ENCODE measurements around the gene LENEP. TPM values are rescaled to one million over a fixed set of nuclear protein-coding genes. Genes with fewer than 3 reads are reported as not detected.

LENEP gene
- total and polyA plus RNA-seq, 2 donors (not counting 1 experiment from before 2014, with no cell fraction given) = not detected

DNA sequence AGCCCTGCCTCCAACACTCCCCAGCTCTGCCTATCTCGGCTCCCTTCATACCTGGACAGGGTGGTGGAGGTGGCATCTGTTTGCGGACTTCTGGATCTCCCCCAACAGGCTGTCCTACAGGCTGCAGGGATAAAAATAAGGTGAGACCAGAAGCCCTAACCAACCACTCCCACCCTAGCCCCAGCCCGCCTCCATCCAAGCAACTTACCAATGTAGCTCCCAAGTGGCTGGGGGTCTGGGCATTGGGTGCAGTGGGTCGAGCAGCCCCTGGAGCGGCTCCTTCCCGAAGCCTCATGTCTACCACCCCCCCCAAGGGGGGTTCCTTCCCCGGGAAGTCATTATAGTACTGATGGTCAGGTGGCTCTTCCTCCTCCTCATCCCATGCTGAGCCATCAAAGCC lies 27.3 kb upstream of the LENEP start:
- H3K9ac ChIP-seq (ENCODE audit: insufficient read depth, low read length) = no peak overlapping the region
- TF ChIP-seq, protein P1, sequence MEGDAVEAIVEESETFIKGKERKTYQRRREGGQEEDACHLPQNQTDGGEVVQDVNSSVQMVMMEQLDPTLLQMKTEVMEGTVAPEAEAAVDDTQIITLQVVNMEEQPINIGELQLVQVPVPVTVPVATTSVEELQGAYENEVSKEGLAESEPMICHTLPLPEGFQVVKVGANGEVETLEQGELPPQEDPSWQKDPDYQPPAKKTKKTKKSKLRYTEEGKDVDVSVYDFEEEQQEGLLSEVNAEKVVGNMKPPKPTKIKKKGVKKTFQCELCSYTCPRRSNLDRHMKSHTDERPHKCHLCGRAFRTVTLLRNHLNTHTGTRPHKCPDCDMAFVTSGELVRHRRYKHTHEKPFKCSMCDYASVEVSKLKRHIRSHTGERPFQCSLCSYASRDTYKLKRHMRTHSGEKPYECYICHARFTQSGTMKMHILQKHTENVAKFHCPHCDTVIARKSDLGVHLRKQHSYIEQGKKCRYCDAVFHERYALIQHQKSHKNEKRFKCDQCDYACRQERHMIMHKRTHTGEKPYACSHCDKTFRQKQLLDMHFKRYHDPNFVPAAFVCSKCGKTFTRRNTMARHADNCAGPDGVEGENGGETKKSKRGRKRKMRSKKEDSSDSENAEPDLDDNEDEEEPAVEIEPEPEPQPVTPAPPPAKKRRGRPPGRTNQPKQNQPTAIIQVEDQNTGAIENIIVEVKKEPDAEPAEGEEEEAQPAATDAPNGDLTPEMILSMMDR (conservative IDR thresholded peaks at IDR 0.05 in 1 of 2, IDR thresholded peaks at IDR 0.05 in 1 of 2; ENCODE audit: low read depth in 1 of 2, low read length in 2 of 2) = no peak
- no peak for TF ChIP-seq EZH2 (IDR thresholded peaks at IDR 0.05; ENCODE audit: low read length, missing control alignments)
- no peaks in the 10 kb centered on the region for H3K9me3 ChIP-seq (ENCODE audit: control insufficient read depth, insufficient read depth, low read depth, low read length)
- H3K4me3 ChIP-seq (replicated peaks in 1 of 4; ENCODE audit: control extremely low read depth in 1 of 4, insufficient read depth in 1 of 4, low read depth in 3 of 4, low read length in 4 of 4) = no peak overlapping the region
- H3K36me3 ChIP-seq (ENCODE audit: control insufficient read depth, insufficient read depth, low read length) = peaks cover 34% of the 10 kb centered on the region
- no peak for DNase-seq (ENCODE audit: low read depth in 2 of 2)
- no peak overlapping the region for H3K4me2 ChIP-seq (ENCODE audit: extremely low read depth, insufficient read depth, low read length)
- H2AFZ ChIP-seq (ENCODE audit: low read length) = no peak overlapping the region
- H3K79me2 ChIP-seq (ENCODE audit: control insufficient read depth, insufficient read depth, low read length) = peaks cover 49% of the 10 kb centered on the region
- no peaks in the 10 kb centered on the region for H3K27me3 ChIP-seq (ENCODE audit: control insufficient read depth, insufficient read depth, low read length)
- no peaks in the 10 kb centered on the region for H4K20me1 ChIP-seq (ENCODE audit: control insufficient read depth, extremely low read depth, insufficient read depth, low read length)
- H3K27ac ChIP-seq (ENCODE audit: insufficient read depth, low read length) = no peak overlapping the region
- H3K4me1 ChIP-seq (ENCODE audit: control insufficient read depth, extremely low read depth, insufficient read depth, low read length) = peaks cover 11% of the 10 kb centered on the region

DNA sequence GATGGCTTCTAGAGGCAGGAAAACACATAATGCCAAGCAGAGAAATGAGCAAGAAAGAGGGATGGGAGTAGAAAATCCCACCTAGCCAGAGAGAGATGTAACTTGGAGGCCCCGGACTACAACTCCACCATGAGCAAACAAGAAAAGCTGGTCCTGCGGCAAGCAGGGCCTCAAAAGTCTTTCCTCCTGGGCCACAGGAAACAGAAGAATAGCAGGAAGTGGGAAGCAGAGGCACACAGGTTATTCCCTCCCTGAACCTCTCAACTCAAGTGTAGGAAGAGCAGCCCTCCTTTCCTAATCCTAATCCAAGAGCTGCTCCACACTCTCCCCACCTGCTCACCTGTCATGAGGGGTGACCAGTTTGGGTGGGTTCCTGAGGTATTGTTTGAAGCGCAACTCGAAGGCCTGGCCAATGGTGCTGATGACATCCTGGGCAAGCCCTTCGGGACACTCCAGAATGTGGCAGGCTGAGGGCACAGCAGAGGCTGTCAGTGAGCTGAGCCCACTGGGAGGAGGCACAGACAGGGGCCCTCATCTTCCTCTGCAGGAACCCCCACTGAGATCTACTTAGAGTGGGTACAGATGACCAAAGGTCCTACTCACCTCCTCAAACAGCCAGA lies 25.9 kb upstream of the LENEP start:
- peak overlapping the region in 2 of 4 experiments; percentile 24 to 86 for H3K4me3 ChIP-seq (replicated peaks in 1 of 4; ENCODE audit: control extremely low read depth in 1 of 4, insufficient read depth in 1 of 4, low read depth in 3 of 4, low read length in 4 of 4)

DNA sequence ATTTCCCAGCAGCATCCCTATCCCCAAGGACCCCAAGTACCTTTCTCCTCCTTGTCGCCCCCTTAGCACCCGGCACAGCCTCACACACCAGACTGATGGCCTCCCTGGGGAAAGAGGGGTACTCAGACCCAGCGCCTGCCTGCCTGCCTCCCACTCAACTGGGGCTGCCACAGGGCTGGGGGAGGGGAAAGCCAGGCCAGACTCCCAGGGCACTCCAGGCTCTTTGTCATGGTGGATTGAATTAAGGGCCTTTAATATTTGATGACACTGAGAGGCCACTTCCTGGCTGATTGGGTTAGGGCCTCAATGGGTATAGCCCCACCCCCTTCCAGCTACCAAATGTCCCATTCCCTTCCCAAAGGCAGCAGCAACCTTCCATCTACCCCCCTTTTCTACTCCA lies 24.7 kb upstream of the LENEP start:
- no peaks in the 10 kb centered on the region for H4K20me1 ChIP-seq (ENCODE audit: control insufficient read depth, extremely low read depth, insufficient read depth, low read length)
- peak overlapping the region; percentile 85 for H3K4me2 ChIP-seq (ENCODE audit: extremely low read depth, insufficient read depth, low read length)
- no peaks in the 10 kb centered on the region for H3K9me3 ChIP-seq (ENCODE audit: control insufficient read depth, insufficient read depth, low read depth, low read length)
- H2AFZ ChIP-seq (ENCODE audit: low read length) = no peak overlapping the region
- no peaks in the 10 kb centered on the region for H3K27me3 ChIP-seq (ENCODE audit: control insufficient read depth, insufficient read depth, low read length)
- H3K36me3 ChIP-seq (ENCODE audit: control insufficient read depth, insufficient read depth, low read length) = peaks cover 30% of the 10 kb centered on the region
- H3K4me3 ChIP-seq (replicated peaks in 1 of 4; ENCODE audit: control extremely low read depth in 1 of 4, insufficient read depth in 1 of 4, low read depth in 3 of 4, low read length in 4 of 4) = peak overlapping the region; percentile 60 to 92 (median 82)
- no peak for TF ChIP-seq EZH2 (IDR thresholded peaks at IDR 0.05; ENCODE audit: low read length, missing control alignments)
- TF ChIP-seq, protein P1 (conservative IDR thresholded peaks at IDR 0.05 in 1 of 2, IDR thresholded peaks at IDR 0.05 in 1 of 2; ENCODE audit: low read depth in 1 of 2, low read length in 2 of 2) = no peak
- peak overlapping the region; percentile 36 for H3K9ac ChIP-seq (ENCODE audit: insufficient read depth, low read length)
- DNase-seq (ENCODE audit: low read depth in 2 of 2) = no peak
- H3K79me2 ChIP-seq (ENCODE audit: control insufficient read depth, insufficient read depth, low read length) = peaks cover 56% of the 10 kb centered on the region
- H3K27ac ChIP-seq (ENCODE audit: insufficient read depth, low read length) = peak overlapping the region; percentile 94
- peaks cover 26% of the 10 kb centered on the region for H3K4me1 ChIP-seq (ENCODE audit: control insufficient read depth, extremely low read depth, insufficient read depth, low read length)

More for the DNA sequence above, 25.9 kb upstream of the LENEP start:
- Histone ChIP-seq H4K20me1 (ENCODE audit: control insufficient read depth, extremely low read depth, insufficient read depth, low read length) (no peaks in the 10 kb centered on the region), H3K9ac (ENCODE audit: insufficient read depth, low read length) (no peak overlapping the region), H3K9me3 (ENCODE audit: control insufficient read depth, insufficient read depth, low read depth, low read length) (no peaks in the 10 kb centered on the region), H3K79me2 (ENCODE audit: control insufficient read depth, insufficient read depth, low read length) (peaks cover 56% of the 10 kb centered on the region), H3K27ac (ENCODE audit: insufficient read depth, low read length) (no peak overlapping the region), H3K4me1 (ENCODE audit: control insufficient read depth, extremely low read depth, insufficient read depth, low read length) (peaks cover 20% of the 10 kb centered on the region), H3K4me2 (ENCODE audit: extremely low read depth, insufficient read depth, low read length) (peak overlapping the region; percentile 27), H3K27me3 (ENCODE audit: control insufficient read depth, insufficient read depth, low read length) (no peaks in the 10 kb centered on the region), H2AFZ (ENCODE audit: low read length) (no peak overlapping the region), H3K36me3 (ENCODE audit: control insufficient read depth, insufficient read depth, low read length) (peaks cover 34% of the 10 kb centered on the region)
- no peak for TF ChIP-seq EZH2 (IDR thresholded peaks at IDR 0.05; ENCODE audit: low read length, missing control alignments)
- TF ChIP-seq, protein P1 (conservative IDR thresholded peaks at IDR 0.05 in 1 of 2, IDR thresholded peaks at IDR 0.05 in 1 of 2; ENCODE audit: low read depth in 1 of 2, low read length in 2 of 2) = no peak
- DNase-seq (ENCODE audit: low read depth in 2 of 2) = no peak
